Left lobe of liver (tissue), 2 donors: ENCODE data around the gene DAPK1. TPM values are rescaled to one million over a fixed set of nuclear protein-coding genes. Genes with fewer than 3 reads are reported as not detected.
A peak's percentile ranks its signal among the peaks of the same experiment; 100 is the strongest.

Source experiments
- ATAC-seq: fragments of 200-7000 bp; cut with Tn5 transposase; one replicate; pipeline ENCODE4 v1.9.1; 2020; ENCODE audit warnings: mild to moderate bottlenecking, moderate library complexity
- DNase-seq: peaks from one replicate; pipeline ENCODE4 v3.0.0-alpha.2; 2020; ENCODE audit warnings: low spot score
- total RNA-seq: library from RNA; stranded (reverse); gene quantifications from one replicate; pipeline ENCODE4 v1.2.1, GENCODE V29; 2021
- donor health status: DM: no; HTN: no; CAD: no; lungs with moderate emphysema.
- donor health status: DM: no; HTN: yes; CAD: no.

Gene DAPK1
- total RNA-seq, 1 donor from 2014 or later, result 58.0 TPM

GRCh38 chr9:87677776-87678587 lies 180.3 kb downstream of the DAPK1 start:
- DNase-seq (peak; percentile 42), ATAC-seq (no peak)

GRCh38 chr9:87678650-87679355 lies 181.1 kb downstream of the DAPK1 start:
- ATAC-seq (peak; percentile 56), DNase-seq (peak; percentile 53)

- peak; percentile 76 for DNase-seq
- ATAC-seq, result peak; percentile 72
These were observed 183.8 kb downstream of the DAPK1 start for GRCh38 chr9:87681271-87682061.

DNA sequence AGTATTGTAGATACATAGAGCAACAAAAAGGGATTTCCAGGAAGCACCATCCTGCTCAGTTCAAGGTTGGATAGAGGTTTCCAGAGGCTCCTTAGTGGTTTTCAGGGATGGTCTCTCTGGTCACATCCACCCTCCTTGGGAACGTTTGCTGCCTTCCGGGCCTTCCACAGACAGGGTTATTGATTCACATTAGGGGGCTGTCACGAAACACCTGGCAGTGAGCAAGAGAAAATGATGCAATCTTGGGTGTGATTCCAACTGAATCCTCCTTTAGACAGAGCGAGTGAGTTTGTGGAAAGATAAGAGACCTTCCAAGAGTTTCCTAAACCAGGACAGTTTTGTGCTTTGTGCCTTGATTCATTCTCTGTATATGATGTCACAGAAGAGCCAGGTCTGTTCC lies 184.4 kb downstream of the DAPK1 start:
- peak; percentile 46 for DNase-seq
- peak; percentile 36 for ATAC-seq

- no peak for ATAC-seq
- no peak for DNase-seq
These were observed 185.0 kb downstream of the DAPK1 start for GRCh38 chr9:87682618-87683017.

DNA sequence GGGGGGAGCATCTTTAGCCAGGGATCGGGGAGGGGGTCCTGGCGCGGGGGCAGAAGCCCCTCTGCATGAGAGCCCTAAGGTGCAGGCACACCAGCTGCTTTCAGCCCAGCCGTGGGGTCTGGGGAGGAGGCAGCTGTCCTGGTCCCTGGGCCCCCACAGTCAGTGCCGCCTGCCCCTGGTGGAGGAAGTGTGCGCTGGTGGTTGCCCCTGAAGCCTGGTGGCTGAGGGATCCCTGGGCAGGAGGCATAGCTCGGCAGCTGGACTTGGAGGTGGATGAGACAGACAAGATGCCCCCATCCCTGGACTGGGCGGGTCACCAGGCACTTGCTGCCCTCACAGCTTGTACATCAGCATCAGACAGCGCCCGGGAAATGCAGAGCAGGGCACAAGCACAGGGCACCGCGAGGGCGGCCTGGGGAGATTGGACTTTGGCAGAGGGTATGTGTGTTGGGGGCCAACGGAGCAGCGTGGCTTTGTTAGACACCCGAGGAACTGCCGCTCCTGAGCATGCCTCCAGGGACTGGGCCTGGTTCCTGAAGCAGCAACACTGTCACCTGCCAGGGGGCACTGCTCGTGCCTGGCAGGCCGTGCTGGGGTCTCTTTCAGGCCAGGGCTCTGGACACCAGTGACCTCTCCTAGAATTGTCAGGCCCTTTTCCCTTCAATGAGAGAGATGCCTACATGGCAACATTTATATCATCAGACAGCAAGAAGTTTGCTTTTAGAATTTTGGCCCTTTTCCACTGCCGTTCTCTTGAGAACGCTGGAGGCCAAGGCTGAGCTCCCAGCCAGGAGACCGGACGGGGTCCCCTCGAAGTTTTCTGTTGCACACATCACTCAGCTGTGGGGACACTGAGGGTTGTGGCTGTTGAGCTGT lies 186.3 kb downstream of the DAPK1 start:
- DNase-seq (peak; percentile 43), ATAC-seq (no peak)

GRCh38 chr9:87684627-87685219 lies 187.1 kb downstream of the DAPK1 start:
- ATAC-seq (peak; percentile 57), DNase-seq (no peak)

GRCh38 chr9:87685441-87685840 lies 187.8 kb downstream of the DAPK1 start:
- ATAC-seq, result no peak
- DNase-seq, result peak; percentile 19

DNA sequence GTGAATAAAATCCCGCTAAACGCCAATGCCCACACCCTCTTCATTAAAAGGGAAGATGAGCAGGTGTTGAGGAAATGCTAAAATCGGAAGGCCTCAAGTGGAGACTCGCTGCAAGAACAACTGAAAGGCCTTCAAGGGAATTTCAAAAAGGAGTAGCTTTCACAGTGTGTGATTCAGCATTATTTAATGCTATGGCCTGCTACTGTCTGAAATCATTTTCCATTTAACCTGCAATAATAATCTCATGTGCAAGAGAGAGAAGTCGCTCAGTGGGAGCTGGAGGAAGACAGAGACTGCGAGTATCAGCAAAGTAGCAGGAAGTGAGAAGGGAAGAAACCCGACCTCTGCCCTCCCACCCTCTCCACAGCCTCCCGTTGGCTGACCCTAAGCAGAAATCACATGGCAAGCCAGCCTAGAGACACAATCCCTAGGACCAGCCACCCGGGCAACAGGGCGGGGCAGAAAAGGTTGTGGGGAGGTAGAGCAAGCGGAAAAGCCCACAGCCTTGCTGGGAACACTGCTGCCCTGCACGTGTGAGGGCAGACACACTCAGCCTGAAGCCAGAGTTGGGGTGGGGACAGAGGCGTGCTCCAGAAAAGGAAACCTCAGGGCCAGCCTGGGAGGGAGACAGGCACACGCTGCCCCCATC lies 188.3 kb downstream of the DAPK1 start:
- peak; percentile 57 for DNase-seq
- ATAC-seq, result peak; percentile 47

- ATAC-seq (no peak), DNase-seq (no peak)
These were observed 188.9 kb downstream of the DAPK1 start for GRCh38 chr9:87686520-87687090.

- DNase-seq, result no peak
- ATAC-seq, result no peak
These were observed 189.5 kb downstream of the DAPK1 start for GRCh38 chr9:87687207-87687606.

DNA sequence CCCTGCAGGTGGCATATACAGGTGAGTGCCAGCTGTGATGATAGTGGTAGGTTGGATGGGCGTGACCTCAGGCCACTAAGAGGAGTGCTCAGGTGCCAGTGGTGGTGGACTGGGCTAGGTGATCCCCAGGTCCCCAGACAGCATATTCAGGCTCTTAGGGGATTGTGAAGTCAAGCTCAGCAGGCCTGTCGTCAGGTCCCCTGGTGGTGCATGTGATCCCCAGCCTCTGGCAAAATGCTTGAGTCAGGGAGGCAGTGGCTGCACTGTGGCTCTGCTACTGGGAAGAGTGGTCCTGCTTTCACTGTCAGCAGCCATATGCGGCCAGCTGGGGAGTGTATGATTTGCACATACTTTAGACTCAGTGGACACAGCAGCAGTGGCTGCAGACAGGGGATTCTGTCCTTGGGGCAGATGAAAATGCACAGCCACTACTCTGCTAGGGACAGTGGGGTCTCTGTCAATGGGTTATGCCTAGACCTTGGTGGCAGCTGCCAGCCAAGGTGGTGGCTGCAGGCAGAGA lies 196.6 kb downstream of the DAPK1 start:
- peak; percentile 13 for ATAC-seq
- peak; percentile 29 for DNase-seq

GRCh38 chr9:87695523-87695922 lies 197.9 kb downstream of the DAPK1 start:
- no peak for ATAC-seq
- DNase-seq, result no peak

DNA sequence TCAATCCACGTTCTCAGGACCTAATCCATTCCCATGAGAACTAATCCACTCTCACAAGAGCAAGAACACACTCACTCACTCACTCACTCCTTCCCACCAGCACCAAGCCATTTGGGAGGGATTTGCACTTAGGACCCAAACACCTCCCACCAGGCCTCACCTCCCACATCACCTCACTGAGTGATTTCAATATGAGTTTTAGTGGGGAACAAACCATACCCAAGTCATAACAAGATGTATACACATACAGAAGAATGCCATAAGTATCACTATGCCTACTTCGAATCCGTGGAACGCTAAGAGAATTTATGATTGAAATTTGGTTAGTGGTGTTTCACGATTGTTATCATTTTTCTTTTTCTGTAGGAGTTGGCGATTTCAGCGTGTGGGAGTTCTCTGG lies 199.0 kb downstream of the DAPK1 start:
- no peak for ATAC-seq
- DNase-seq, result no peak

DNA sequence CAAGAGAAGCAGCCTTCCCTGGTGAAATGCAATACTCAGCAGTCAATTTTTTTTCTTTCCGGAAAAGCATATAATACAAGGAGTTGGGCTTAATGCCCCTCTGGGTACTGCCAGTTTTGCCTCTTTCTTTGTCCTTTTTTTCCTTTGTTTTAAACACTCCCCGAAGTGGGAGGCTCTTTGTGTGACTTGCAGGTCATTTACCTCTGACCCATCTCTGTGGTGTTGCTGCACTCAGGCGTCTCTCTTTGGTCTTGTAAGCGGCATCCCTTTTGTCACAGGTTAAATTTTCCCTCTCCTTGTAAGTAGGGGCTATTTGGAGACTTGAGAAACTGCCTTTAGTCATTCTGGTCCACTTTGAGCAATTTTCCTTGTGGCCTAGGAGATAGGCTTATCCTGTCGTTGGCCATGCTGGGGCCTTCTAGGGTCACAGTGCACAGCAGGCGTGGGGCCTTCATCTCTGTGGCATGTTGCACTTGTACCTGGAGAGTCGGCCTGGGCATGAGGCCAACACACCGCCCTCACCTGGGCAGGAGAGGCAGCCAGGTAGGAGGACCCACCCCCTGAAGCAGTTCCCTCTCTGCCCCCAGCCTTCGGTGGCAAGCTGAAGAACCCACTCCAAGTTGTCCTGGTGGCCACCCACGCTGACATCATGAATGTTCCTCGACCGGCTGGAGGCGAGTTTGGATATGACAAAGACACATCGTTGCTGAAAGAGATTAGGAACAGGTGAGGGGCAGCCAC lies 200.6 kb downstream of the DAPK1 start:
- DNase-seq (no peak), ATAC-seq (peak; percentile 49)

DNA sequence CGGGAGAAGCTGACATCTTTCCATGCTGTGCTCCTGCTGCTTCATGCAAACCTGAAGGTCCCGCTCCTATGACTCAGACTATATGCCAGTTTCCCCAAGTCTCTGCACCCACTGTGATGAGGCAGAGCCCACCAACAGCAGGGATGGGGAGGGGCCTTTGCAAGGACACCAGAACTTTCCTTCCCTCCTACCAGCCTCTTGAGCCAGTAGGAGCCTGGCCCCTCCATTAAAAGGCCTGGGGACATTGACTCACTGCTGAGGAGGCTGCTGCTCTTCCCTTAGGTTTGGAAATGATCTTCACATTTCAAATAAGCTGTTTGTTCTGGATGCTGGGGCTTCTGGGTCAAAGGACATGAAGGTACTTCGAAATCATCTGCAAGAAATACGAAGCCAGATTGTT lies 202.2 kb downstream of the DAPK1 start:
- DNase-seq, result no peak
- ATAC-seq, result no peak

DNA sequence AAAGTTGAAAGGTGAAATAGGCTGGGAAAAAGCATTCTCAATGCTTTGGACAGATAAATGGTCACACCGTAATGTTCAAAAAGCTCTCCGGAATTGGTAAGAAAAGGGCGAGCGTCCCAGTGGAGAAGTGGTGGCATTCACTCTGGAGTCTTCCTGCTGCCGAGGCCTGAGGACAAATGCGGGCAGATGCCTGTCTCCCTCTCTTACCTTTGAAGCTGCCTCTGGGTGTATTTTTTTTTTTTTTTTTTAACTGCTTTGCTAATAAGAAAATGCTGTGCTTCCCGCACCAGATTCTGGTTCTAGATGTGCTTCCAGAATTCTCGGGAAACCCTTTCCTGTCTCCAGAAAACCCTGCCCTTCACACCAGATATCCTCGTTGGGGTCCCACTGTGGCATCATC lies 203.8 kb downstream of the DAPK1 start:
- ATAC-seq (no peak), DNase-seq (no peak)

- ATAC-seq (no peak), DNase-seq (no peak)
These were observed 204.3 kb downstream of the DAPK1 start for GRCh38 chr9:87701931-87702421.
